ENCODE results near the gene NR4A2. TPM values are rescaled to one million over a fixed set of nuclear protein-coding genes. Genes with fewer than 3 reads are reported as not detected.

NR4A2 gene
- total RNA-seq, 2 donors from 2014 or later = 1.2 to 1.6 TPM

DNA sequence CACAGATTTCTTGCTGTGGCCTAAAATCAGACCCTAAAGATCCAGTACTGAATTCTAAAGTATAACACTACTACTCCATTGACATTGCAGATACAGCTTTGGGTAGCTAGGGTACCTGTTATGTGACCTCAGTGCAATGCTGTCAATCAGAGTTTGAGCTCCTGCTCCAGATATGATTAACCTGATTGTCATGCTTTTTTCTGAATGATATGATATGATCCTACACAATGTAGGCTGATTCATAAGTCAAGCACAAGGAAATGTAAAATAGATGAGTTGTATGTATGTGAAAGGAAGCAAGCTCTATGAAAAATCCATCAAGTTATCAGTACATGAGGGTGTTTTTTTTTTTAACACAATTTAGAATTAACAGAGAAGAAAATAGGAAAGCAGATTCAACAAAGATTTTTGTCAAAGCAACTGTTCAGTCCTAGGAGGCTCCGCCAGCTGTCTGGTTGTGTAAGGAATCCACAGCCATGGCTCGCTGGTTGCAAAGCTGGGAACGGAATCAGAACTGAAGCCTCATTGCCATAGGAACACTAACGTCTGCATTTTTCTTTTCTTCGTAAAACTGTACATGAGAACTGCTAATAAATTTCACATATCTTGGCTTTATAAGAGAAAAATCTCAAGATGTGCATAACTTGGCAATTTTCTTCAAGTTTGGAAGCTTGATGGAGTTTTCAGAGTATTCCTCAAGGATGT lies 52.9 kb downstream of the NR4A2 start:
- Histone ChIP-seq H3K4me1 (ENCODE audit: control insufficient read depth, insufficient read depth, low read length) (no peaks in the 10 kb centered on the region), H3K27me3 (ENCODE audit: control insufficient read depth, insufficient read depth, low read length, poor library complexity, severe bottlenecking) (peaks cover 20% of the 10 kb centered on the region), H3K4me3 (ENCODE audit: low read length) (no peak overlapping the region), H3K9me3 (ENCODE audit: control insufficient read depth, low read length) (no peaks in the 10 kb centered on the region), H3K27ac (ENCODE audit: low read depth, low read length) (no peak overlapping the region), H3K9ac (ENCODE audit: extremely low read depth, low read length, poor library complexity, severe bottlenecking) (no peak overlapping the region), H3K36me3 (ENCODE audit: control insufficient read depth, insufficient read depth, low read length) (no peaks in the 10 kb centered on the region)
- H3K9me3 Mint-ChIP-seq = no peaks in the 10 kb centered on the region
- H3K27ac Mint-ChIP-seq = no peak overlapping the region
- H3K36me3 Mint-ChIP-seq (ENCODE audit: low read depth) = no peaks in the 10 kb centered on the region
- WGBS, 2 experiments (ENCODE audit: insufficient coverage in 1 of 2, insufficient read length in 1 of 2) = 89 to 94% methylated on average over 5 of the region's 5 CpGs
- H3K4me3 Mint-ChIP-seq = no peak overlapping the region
- TF ChIP-seq, protein P1, sequence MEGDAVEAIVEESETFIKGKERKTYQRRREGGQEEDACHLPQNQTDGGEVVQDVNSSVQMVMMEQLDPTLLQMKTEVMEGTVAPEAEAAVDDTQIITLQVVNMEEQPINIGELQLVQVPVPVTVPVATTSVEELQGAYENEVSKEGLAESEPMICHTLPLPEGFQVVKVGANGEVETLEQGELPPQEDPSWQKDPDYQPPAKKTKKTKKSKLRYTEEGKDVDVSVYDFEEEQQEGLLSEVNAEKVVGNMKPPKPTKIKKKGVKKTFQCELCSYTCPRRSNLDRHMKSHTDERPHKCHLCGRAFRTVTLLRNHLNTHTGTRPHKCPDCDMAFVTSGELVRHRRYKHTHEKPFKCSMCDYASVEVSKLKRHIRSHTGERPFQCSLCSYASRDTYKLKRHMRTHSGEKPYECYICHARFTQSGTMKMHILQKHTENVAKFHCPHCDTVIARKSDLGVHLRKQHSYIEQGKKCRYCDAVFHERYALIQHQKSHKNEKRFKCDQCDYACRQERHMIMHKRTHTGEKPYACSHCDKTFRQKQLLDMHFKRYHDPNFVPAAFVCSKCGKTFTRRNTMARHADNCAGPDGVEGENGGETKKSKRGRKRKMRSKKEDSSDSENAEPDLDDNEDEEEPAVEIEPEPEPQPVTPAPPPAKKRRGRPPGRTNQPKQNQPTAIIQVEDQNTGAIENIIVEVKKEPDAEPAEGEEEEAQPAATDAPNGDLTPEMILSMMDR (conservative IDR thresholded peaks at IDR 0.05) = no peak
- H3K27me3 Mint-ChIP-seq (ENCODE audit: insufficient read depth) = peaks cover 23% of the 10 kb centered on the region
- DNase-seq = no peak
- H3K4me1 Mint-ChIP-seq = no peaks in the 10 kb centered on the region

Other genes starting within 250 kb of the NR4A2 start
- gene GPD2, start 103.7 kb upstream of the NR4A2 start, total RNA-seq = 10 to 100 TPM; 51.7 to 64.6 TPM